HepG2 (cell line): ENCODE data around the gene EGFL8. TPM values are rescaled to one million over a fixed set of nuclear protein-coding genes. Genes with fewer than 3 reads are reported as not detected.

Experiments
- CEBPB ChIP-seq: IDR thresholded peaks from 2 replicates; pipeline ENCODE4 v1.6.1; 2011; ENCODE audit warnings: low read depth, low read length, improper control_type of control experiment, borderline replicate concordance
- EP300 ChIP-seq, 3 experiments: sonication (generic) in 1 of 3; formaldehyde crosslinking in 1 of 3; IDR thresholded peaks; 2 replicates each; pipeline versions ENCODE4 v1.5.1 to v1.6.1; 2011 to 2020; ENCODE audit warnings: low read depth in 2 of 3, low read length in 2 of 3, borderline replicate concordance in 1 of 3, improper control_type of control experiment in 1 of 3, mild to moderate bottlenecking in 1 of 3, missing genetic modification reagents in 1 of 3, moderate library complexity in 1 of 3
- HIC2 ChIP-seq: sonication (generic); formaldehyde crosslinking; IDR thresholded peaks from 2 replicates; pipeline ENCODE4 v1.9.0; 2022; ENCODE audit warnings: low read depth, missing genetic modification reagents
- HOXA3 ChIP-seq: sonication (generic); formaldehyde crosslinking; IDR thresholded peaks from 2 replicates; pipeline ENCODE4 v1.5.0; 2020; ENCODE audit warnings: missing genetic modification reagents
- IKZF5 ChIP-seq: IDR thresholded peaks from 2 replicates; pipeline ENCODE4 v1.6.1; 2018; ENCODE audit warnings: missing genetic modification reagents, mild to moderate bottlenecking, missing compliant biosample characterization
- ISL2 ChIP-seq: sonication (generic); formaldehyde crosslinking; IDR thresholded peaks from 2 replicates; pipeline ENCODE4 v1.5.0; 2020; ENCODE audit warnings: missing genetic modification reagents
- MATR3 ChIP-seq: sonication (generic); formaldehyde crosslinking; IDR thresholded peaks from 2 replicates; pipeline ENCODE4 v1.4.0; 2020; ENCODE audit warnings: missing genetic modification reagents
- MED13 ChIP-seq: sonication (generic); formaldehyde crosslinking; IDR thresholded peaks from 2 replicates; pipeline ENCODE4 v1.5.0; 2020; ENCODE audit warnings: missing genetic modification reagents
- MXD4 ChIP-seq: IDR thresholded peaks from 2 replicates; pipeline ENCODE4 v1.6.1; 2016; ENCODE audit warnings: mild to moderate bottlenecking, missing biosample characterization, missing genetic modification reagents
- SP1 ChIP-seq, 2 experiments: fragments of 450-650 bp in 1 of 2; sonication (generic) in 1 of 2; formaldehyde crosslinking in 1 of 2; IDR thresholded peaks; 2 replicates each; pipeline versions ENCODE4 v1.4.0 to v1.6.1; 2016 to 2020; ENCODE audit warnings: missing genetic modification reagents in 1 of 2
- TBP ChIP-seq: sonication (generic); formaldehyde crosslinking; IDR thresholded peaks from 2 replicates; pipeline ENCODE4 v1.5.0; 2020; ENCODE audit warnings: missing genetic modification reagents
- THAP11 ChIP-seq: IDR thresholded peaks from 2 replicates; pipeline ENCODE4 v1.6.1; 2016; ENCODE audit warnings: missing biosample characterization, missing genetic modification reagents
- ZFY ChIP-seq: sonication (generic); formaldehyde crosslinking; IDR thresholded peaks from 2 replicates; pipeline ENCODE4 v1.4.0; 2020; ENCODE audit warnings: missing genetic modification reagents
- ZNF414 ChIP-seq: sonication (generic); formaldehyde crosslinking; IDR thresholded peaks from 2 replicates; pipeline ENCODE4 v1.5.0; 2020; ENCODE audit warnings: missing genetic modification reagents
- polyA plus RNA-seq, 8 experiments: library from polyadenylated mRNA; depleted of rRNA in 3 of 8; stranded (reverse) in 7 of 8; unstranded in 1 of 8; fragments of >200 nt; fragmentation: Illumina TruSeq in 4 of 8; extraction: Trizol in 4 of 8; gene quantifications; 2 replicates each; pipeline versions ENCODE4 v1.2.1 to v1.2.3, GENCODE V29; 2011 to 2016; ENCODE audit warnings: low read depth in 4 of 8, missing spikeins in 1 of 8, mixed read lengths in 1 of 8; ENCODE audit not compliant: insufficient read depth in 1 of 8
- total RNA-seq, 5 experiments: library from RNA; depleted of rRNA; stranded (reverse); fragments of >200 nt; fragmentation: Illumina TruSeq; extraction: Trizol; gene quantifications; 2 replicates each; pipeline ENCODE4 v1.2.3, GENCODE V29; 2016; ENCODE audit warnings: low read depth in 1 of 5
- TF ChIP-seq, protein P1 (sequence below): sonication (generic); formaldehyde crosslinking; IDR thresholded peaks from 2 replicates; pipeline ENCODE4 v1.5.0; 2020; ENCODE audit warnings: missing genetic modification reagents, mild to moderate bottlenecking, borderline replicate concordance
- TF ChIP-seq, protein P2 (sequence below): IDR thresholded peaks from 2 replicates; pipeline ENCODE4 v1.6.1; 2016; ENCODE audit warnings: missing compliant biosample characterization, missing genetic modification reagents, borderline replicate concordance
- TF ChIP-seq, protein P3 (sequence below): IDR thresholded peaks from 2 replicates; pipeline ENCODE4 v1.6.1; 2016; ENCODE audit warnings: mild to moderate bottlenecking, missing biosample characterization, missing genetic modification reagents

The EGFL8 gene
- total and polyA plus RNA-seq, 2 of the 13 experiments (the other 11 are each of a cell fraction or from before 2014, with no cell fraction given), result 10.0 to 11.5 TPM

GRCh38 chr6:32118782-32119628 is 45.4 kb upstream of the EGFL8 start (continued):
- no peak for TF ChIP-seq HIC2 (CRISPR knock-in tag)
- TF ChIP-seq SP1 (IDR thresholded peaks at IDR 0.05), result no peak
- TF ChIP-seq SP1 (CRISPR knock-in tag; IDR thresholded peaks at IDR 0.05), result peak; percentile 20; the same call in 1 of the 2 replicates
- TF ChIP-seq, protein P1, sequence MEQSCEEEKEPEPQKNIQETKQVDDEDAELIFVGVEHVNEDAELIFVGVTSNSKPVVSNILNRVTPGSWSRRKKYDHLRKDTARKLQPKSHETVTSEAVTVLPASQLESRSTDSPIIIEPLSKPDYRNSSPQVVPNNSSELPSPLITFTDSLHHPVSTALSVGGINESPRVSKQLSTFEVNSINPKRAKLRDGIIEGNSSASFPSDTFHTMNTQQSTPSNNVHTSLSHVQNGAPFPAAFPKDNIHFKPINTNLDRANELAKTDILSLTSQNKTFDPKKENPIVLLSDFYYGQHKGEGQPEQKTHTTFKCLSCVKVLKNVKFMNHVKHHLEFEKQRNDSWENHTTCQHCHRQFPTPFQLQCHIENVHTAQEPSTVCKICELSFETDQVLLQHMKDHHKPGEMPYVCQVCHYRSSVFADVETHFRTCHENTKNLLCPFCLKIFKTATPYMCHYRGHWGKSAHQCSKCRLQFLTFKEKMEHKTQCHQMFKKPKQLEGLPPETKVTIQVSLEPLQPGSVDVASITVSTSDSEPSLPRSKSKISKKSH (CRISPR knock-in tag), result 0 out of 2 replicates have a peak, but pooled peaks have one; percentile 22
- peak; percentile 26; the same call in 1 of the 2 replicates for TF ChIP-seq THAP11 (CRISPR knock-in tag)
- no peak for TF ChIP-seq EP300 (IDR thresholded peaks at IDR 0.05; ENCODE audit: low read depth in 2 of 2, low read length in 2 of 2)
- TF ChIP-seq EP300 (CRISPR knock-in tag; IDR thresholded peaks at IDR 0.05; ENCODE audit: borderline replicate concordance), result peak; percentile 28; the same call in 1 of the 2 replicates
- peak; percentile 82; the same call in 1 of the 2 replicates for TF ChIP-seq MXD4 (CRISPR knock-in tag)
- TF ChIP-seq ZNF414 (CRISPR knock-in tag), result peak; percentile 26; the same call in 1 of the 2 replicates
- no peak for TF ChIP-seq CEBPB
- TF ChIP-seq MATR3 (CRISPR knock-in tag), result no peak
- peak; percentile 56; the same call in 1 of the 2 replicates for TF ChIP-seq TBP
- TF ChIP-seq, protein P2, sequence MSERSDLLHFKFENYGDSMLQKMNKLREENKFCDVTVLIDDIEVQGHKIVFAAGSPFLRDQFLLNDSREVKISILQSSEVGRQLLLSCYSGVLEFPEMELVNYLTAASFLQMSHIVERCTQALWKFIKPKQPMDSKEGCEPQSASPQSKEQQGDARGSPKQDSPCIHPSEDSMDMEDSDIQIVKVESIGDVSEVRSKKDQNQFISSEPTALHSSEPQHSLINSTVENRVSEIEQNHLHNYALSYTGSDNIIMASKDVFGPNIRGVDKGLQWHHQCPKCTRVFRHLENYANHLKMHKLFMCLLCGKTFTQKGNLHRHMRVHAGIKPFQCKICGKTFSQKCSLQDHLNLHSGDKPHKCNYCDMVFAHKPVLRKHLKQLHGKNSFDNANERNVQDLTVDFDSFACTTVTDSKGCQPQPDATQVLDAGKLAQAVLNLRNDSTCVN (CRISPR knock-in tag), result peak; percentile 58; the same call in 1 of the 2 replicates
- peak; percentile 72; the same call in 1 of the 2 replicates for TF ChIP-seq MED13 (CRISPR knock-in tag)
- peak; percentile 72 for TF ChIP-seq IKZF5 (CRISPR knock-in tag)
- TF ChIP-seq, protein P3, sequence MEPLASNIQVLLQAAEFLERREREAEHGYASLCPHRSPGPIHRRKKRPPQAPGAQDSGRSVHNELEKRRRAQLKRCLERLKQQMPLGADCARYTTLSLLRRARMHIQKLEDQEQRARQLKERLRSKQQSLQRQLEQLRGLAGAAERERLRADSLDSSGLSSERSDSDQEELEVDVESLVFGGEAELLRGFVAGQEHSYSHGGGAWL (CRISPR knock-in tag), result peak; percentile 50
- TF ChIP-seq ZFY (CRISPR knock-in tag), result peak; percentile 50; the same call in 1 of the 2 replicates
- TF ChIP-seq ISL2, result peak; percentile 79
- TF ChIP-seq HOXA3, result peak; percentile 56
